Immature natural killer cell (primary cell): ENCODE results near the gene SPTBN5. TPM values are rescaled to one million over a fixed set of nuclear protein-coding genes. Genes with fewer than 3 reads are reported as not detected.
"Not testable (repeated sequence)": the region's sequence is repeated elsewhere in the genome, so short reads cannot be mapped to it uniquely, and the experiment has no call there.

Experiments used
- DNase-seq, 3 donors: peaks; one replicate each; pipeline ENCODE4 v3.0.0; 2022; ENCODE audit warnings: mixed read lengths in 1 of 3
- H3K27ac Mint-ChIP-seq, 6 donors: one replicate each; pipeline ENCODE4 v1.8.0; 2020; ENCODE audit warnings: mixed read lengths in 6 of 6, mild to moderate bottlenecking in 5 of 6, inconsistent platforms in 4 of 6, moderate library complexity in 3 of 6
- H3K27me3 Mint-ChIP-seq, 3 donors: one replicate each; pipeline ENCODE4 v1.8.0; 2020 to 2021; ENCODE audit warnings: low read depth in 3 of 3, mild to moderate bottlenecking in 3 of 3, mixed read lengths in 3 of 3, moderate library complexity in 3 of 3, inconsistent platforms in 1 of 3
- H3K36me3 Mint-ChIP-seq, 3 donors: one replicate each; pipeline ENCODE4 v1.8.0; 2020; ENCODE audit warnings: mixed read lengths in 3 of 3, inconsistent platforms in 2 of 3, mild to moderate bottlenecking in 2 of 3
- H3K4me1 Mint-ChIP-seq, 2 donors: one replicate each; pipeline ENCODE4 v1.8.0; 2020; ENCODE audit warnings: inconsistent platforms in 2 of 2, mild to moderate bottlenecking in 2 of 2, mixed read lengths in 2 of 2, moderate library complexity in 1 of 2
- H3K4me3 Mint-ChIP-seq, 5 donors: one replicate each; pipeline ENCODE4 v1.8.0; 2020; ENCODE audit warnings: mild to moderate bottlenecking in 5 of 5, mixed read lengths in 5 of 5, inconsistent platforms in 3 of 5, moderate library complexity in 3 of 5
- H3K9me3 Mint-ChIP-seq, 6 donors: one replicate each; pipeline ENCODE4 v1.8.0; 2020; ENCODE audit warnings: mild to moderate bottlenecking in 6 of 6, mixed read lengths in 6 of 6, inconsistent platforms in 4 of 6, moderate library complexity in 3 of 6
- polyA plus RNA-seq, 3 donors: library from polyadenylated mRNA; unstranded; fragments of 300-500 nt; fragmentation: Illumina TruSeq; gene quantifications; one replicate each; pipeline ENCODE4 v1.2.3, GENCODE V29; 2021

Gene SPTBN5
- polyA plus RNA-seq, 3 donors from 2014 or later = 0.06 TPM; not detected in 2

DNA sequence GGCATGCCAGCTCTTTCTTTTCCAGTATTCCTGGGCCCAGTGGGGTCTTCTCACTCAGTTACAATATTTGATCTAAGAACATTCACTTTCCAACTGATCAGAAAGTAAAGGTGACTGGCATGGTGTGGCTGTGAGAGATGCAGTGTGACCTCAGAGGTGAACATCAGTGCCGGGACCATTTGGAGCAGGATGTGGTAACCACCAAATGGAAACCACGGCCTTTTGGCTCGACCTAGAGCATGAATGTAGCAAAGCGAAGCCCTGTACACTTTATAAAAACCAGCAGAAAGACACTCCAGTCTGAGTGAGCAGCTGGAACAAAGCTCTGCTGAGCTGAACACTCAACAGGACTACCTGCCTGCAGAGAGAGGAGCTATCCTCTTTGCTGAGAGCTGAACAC is 62.6 kb downstream of the SPTBN5 start:
- peak; percentile 35 to 45 (median 41) for DNase-seq
- H3K27ac Mint-ChIP-seq = peak overlapping the region in 3 of 6 donors; percentile 41 to 50 (median 43)
- not testable (repeated sequence) for H3K9me3 Mint-ChIP-seq, H3K36me3 Mint-ChIP-seq
- H3K4me3 Mint-ChIP-seq = peak overlapping the region; percentile 15 to 68 (median 35)
- H3K4me1 Mint-ChIP-seq = peaks cover 41 to 48% of the 10 kb centered on the region in 2 donors
- H3K27me3 Mint-ChIP-seq = peaks cover 2 to 14% (median 4%) of the 10 kb centered on the region in 3 donors

DNA sequence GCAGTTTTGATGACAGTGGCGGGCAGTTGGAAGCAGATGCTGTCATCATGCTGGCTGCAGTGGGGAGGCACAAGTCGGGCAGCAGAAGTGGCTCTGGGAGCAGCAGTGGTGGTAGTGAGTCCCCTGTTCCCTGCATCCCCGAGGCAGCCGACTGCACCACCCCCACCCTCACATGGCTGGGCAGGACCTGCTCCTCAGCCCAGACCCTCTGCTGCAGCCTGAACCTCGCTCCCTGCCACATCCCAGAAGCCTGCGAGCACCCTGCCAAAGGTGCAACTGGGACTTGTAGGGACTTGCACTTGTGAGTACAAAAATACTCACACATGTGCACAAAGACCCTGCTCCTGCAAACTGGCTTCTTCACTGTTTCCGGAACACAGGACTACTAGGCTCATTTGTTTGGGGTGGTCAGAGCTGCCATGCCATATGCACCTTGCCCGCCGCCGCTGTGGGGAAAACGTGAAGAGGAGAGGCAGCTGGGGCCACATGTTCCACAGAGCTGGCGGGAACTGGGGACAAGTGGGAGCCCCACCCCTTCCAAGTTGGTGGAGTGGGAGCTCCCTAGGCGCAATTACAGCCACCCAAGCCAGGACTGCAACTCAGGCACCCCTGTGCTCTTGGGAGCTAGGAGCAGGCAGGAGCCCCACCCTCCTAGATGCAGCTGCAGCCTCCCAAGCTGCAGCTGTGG is 63.8 kb downstream of the SPTBN5 start:
- H3K27ac Mint-ChIP-seq = no peak overlapping the region

DNA sequence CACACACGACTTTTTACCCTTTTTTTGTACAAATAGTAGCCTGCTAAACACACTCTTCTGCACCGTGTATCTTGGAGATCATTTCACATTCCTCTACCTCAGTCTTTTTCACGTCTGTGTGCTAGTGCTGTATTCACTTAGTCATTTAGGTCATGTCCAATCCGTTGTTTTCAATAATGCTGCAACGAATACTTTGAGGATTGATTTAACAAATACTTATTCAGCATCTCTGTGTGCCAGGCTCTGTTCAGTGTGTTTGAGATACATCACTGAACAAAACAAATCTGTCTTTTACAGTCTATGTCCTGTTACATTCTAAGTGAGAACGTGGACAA is 65.1 kb downstream of the SPTBN5 start:
- H3K27ac Mint-ChIP-seq = peak overlapping the region; percentile 73 to 93 (median 90)
- peaks cover 38 to 46% of the 10 kb centered on the region in 2 donors for H3K4me1 Mint-ChIP-seq
- peaks cover 0 to 14% (median 4%) of the 10 kb centered on the region in 3 donors for H3K27me3 Mint-ChIP-seq
- no peak for DNase-seq
- H3K4me3 Mint-ChIP-seq = peak overlapping the region; percentile 84 to 96 (median 90)
- peaks cover 0 to 4% (median 3%) of the 10 kb centered on the region in 3 donors for H3K36me3 Mint-ChIP-seq
- H3K9me3 Mint-ChIP-seq = no peaks in the 10 kb centered on the region

More for the DNA sequence above, 63.8 kb downstream of the SPTBN5 start:
- H3K4me1 Mint-ChIP-seq = peaks cover 41 to 48% of the 10 kb centered on the region in 2 donors
- no peak overlapping the region for H3K4me3 Mint-ChIP-seq
- no peak for DNase-seq
- peaks cover 2 to 14% (median 4%) of the 10 kb centered on the region in 3 donors for H3K27me3 Mint-ChIP-seq
- H3K36me3 Mint-ChIP-seq = peaks cover 0 to 4% (median 3%) of the 10 kb centered on the region in 3 donors
- H3K9me3 Mint-ChIP-seq = no peaks in the 10 kb centered on the region

DNA sequence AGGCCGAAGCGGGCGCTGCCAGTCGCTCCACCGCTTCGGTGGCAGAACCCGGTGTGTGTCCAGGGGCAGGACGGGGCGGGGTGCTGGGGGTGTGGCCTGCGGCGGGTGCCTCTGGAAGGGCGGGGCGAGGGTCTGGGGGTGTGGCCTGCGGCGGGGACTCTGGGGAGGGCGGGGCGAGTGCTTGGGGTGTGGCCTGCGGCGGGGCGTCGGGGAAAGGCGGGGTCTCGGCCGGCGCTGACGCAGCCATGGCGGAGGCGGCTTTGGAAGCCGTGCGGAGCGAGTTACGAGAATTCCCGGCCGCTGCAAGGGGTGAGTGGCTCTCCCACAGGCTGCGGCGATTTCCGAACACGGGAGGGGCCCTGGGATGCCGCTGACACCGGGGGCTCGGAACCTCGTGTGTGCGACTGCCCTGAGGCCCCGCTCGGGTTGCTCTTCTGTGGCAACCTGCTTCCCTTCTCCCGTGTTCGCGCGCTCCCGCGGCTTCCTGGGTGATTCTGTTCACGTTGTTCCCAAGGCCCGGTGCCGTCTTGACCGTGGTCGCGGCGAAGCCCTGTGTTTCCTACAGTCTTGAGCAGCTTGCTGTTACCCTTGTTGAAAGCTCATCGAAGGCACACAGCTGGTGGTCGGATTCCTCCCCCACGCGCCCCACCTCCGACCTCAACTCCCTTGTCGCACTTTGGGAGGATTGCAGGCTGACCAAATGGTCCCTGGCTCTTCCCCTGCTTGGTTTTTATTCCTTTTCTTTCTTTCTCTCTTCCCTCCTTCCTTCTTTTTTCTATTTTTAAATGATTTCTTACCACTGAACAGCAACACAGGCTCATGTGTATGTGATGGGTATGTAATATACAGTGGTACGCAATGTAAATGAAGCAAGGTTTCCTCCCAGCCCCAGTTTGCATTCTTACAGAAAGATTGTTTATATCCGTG is 65.7 kb downstream of the SPTBN5 start, which contains the start of gene JMJD7:
Gene JMJD7, plus strand, starts transcription at position 213 of the 927 bp plus-strand sequence. Its CDS starts 33 bp downstream, at position 246.
- H3K36me3 Mint-ChIP-seq = peaks cover 0 to 3% (median 0%) of the 10 kb centered on the region in 3 donors
- peak within 1 kb of the TSS; percentile 84 to 96 (median 90) for H3K4me3 Mint-ChIP-seq
- peak within 1 kb of the TSS; percentile 73 to 93 (median 90) for H3K27ac Mint-ChIP-seq
- peaks cover 0 to 14% (median 4%) of the 10 kb centered on the region in 3 donors for H3K27me3 Mint-ChIP-seq
- H3K9me3 Mint-ChIP-seq = no peaks in the 10 kb centered on the region
- DNase-seq = peak; percentile 89 to 91 (median 90)
- H3K4me1 Mint-ChIP-seq = peaks cover 38 to 40% of the 10 kb centered on the region in 2 donors

DNA sequence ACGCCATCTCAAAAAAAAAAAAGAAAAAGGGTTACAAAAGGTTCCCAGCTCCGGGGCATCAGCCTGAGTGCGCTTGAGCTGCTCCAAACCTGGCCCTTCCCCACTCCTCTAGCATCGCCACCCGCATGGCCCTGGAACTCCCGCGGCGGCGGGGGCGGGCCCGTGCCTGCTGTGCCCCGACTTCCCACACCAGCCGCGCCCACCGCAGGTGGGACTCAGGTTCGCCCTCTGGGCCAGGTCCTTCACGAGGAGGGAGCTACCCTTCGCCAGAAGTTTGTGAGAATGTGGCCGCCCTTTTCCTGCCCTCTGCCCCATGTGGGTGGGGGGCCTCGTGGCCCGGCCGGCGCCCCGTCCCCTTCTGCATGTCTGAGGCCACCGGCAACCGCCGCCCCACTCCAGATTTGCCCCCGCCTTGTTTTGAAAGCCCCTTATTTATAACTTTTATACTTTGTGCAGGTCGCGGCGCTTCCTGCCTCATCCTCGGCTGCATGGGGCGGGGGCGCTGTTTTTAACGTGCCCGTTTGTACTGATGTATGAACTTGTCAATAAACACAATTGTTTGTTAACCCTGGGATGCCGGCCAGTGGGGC is 66.5 kb downstream of the SPTBN5 start:
- Mint-ChIP-seq H3K4me1 (peaks cover 30 to 33% of the 10 kb centered on the region in 2 donors), H3K9me3 (no peaks in the 10 kb centered on the region), H3K4me3 (peak overlapping the region; percentile 84 to 96 (median 90)), H3K27ac (peak overlapping the region; percentile 73 to 93 (median 90)), H3K27me3 (peaks cover 0 to 14% (median 5%) of the 10 kb centered on the region in 3 donors), H3K36me3 (peaks cover 0 to 3% (median 3%) of the 10 kb centered on the region in 3 donors)
- no peak for DNase-seq

DNA sequence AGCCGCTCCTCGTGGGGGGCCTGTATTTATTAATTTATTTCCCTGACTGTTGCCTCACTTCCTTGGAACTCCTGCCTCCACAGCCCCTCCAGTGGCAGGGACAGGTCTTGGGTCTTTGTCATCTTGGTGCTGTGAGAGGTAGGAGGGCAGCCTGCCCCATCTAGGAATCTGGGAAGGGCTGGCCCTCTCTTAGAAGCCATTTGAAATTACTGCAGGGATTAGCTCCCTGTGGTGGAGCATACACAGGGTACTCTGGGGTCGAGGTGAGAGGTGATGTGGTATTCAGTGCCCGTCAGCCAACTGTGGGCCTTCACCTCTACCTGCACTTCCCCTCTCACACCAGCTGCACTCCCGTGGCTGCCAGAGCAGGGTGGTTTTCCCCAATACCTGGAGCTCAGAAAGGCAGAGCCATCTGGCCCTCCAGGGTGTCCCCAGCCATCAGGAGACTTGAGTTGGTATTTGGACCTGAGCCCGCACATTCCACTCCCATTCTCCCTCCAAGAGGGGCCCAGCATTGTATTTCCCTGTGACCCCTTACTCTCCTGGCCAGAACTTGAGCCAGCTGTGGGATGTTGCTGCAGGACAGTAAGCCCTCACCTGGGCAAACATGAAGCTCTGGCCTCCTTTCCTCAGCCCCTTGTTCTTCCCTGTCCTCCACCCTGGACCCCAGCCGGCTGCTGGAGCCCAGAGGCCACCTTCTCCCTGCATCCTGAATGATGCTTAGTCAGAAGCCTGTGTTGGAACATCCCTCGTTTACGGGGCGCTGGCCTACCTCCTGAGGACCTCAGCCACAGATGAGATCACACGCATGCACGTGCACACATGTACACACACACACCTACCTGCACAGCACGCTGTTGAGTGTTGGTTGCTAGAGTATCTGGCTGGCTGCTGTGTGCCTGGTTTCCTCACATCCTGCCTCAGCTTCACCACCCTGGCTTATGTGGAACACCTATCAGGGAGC is 68.0 kb downstream of the SPTBN5 start:
- peaks cover 18 to 20% of the 10 kb centered on the region in 2 donors for H3K4me1 Mint-ChIP-seq
- H3K4me3 Mint-ChIP-seq = peak overlapping the region; percentile 52 to 90 (median 69)

DNA sequence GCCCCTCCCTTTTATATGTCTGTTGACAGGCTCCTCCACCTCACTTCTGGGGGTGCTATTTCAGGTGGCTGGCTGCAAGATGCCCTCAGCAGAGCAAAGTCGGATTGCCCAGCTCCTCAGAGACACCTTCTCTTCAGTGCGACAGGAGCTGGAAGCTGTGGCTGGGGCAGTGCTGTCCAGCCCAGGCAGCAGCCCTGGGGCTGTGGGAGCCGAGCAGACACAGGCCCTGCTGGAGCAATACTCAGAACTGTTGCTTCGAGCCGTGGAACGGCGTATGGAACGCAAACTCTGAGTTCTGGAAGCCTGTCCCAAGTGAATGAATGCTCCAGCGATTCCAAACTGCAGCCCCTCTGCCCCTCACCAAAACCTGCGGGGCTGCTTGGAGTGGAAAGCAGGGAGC is 68.7 kb downstream of the SPTBN5 start:
- peaks cover 0 to 7% (median 3%) of the 10 kb centered on the region in 3 donors for H3K36me3 Mint-ChIP-seq
- H3K27me3 Mint-ChIP-seq = peaks cover 0 to 16% (median 5%) of the 10 kb centered on the region in 3 donors
- no peaks in the 10 kb centered on the region for H3K9me3 Mint-ChIP-seq
- H3K4me1 Mint-ChIP-seq = peaks cover 16 to 20% of the 10 kb centered on the region in 2 donors
- no peak overlapping the region for H3K4me3 Mint-ChIP-seq
- DNase-seq = no peak
- no peak overlapping the region for H3K27ac Mint-ChIP-seq

More for the DNA sequence above, 68.0 kb downstream of the SPTBN5 start:
- H3K27me3 Mint-ChIP-seq = peaks cover 0 to 14% (median 5%) of the 10 kb centered on the region in 3 donors
- no peak for DNase-seq
- peaks cover 0 to 7% (median 3%) of the 10 kb centered on the region in 3 donors for H3K36me3 Mint-ChIP-seq
- H3K27ac Mint-ChIP-seq = peak overlapping the region in 3 of 6 donors; percentile 39 to 71 (median 41)
- no peaks in the 10 kb centered on the region for H3K9me3 Mint-ChIP-seq

DNA sequence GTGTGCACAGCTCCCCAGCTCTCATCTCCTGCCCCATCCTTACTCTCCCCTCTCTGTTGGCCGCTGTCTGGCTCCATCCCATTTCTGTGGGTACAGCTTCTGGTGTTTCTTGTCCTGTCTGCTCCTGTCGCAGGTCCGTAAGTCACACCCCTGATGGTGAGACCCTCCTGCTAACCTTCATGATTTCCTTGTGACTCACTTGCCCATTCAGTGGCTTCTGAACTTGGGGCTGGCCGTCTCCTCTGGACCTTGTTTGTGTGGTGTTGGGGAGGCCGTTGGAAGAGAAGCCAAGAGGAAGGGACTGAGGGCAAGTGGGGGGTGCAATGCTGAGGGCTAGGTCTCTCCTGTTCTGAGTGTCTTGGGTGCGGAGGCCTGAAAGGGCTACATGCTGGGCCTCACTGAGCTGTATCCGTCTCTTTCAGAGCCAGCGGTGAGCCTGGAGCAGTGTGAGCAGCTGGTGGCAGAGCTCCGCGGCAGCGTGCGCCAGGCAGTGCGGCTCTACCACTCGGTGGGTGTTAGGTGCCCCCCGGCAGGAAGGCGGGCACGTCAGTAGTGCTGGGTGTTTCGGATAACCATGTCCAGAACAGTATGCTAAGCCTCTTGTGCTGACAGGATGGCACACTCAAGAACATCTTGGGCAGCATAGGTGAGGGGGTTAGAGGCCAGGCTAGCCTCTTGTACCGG is 69.6 kb downstream of the SPTBN5 start:
- peaks cover 10 to 15% of the 10 kb centered on the region in 2 donors for H3K4me1 Mint-ChIP-seq
- H3K9me3 Mint-ChIP-seq = no peaks in the 10 kb centered on the region
- no peak overlapping the region for H3K27ac Mint-ChIP-seq
- H3K4me3 Mint-ChIP-seq = no peak overlapping the region
- peaks cover 0 to 14% (median 7%) of the 10 kb centered on the region in 3 donors for H3K27me3 Mint-ChIP-seq
- peaks cover 3 to 4% (median 4%) of the 10 kb centered on the region in 3 donors for H3K36me3 Mint-ChIP-seq
- DNase-seq = no peak

DNA sequence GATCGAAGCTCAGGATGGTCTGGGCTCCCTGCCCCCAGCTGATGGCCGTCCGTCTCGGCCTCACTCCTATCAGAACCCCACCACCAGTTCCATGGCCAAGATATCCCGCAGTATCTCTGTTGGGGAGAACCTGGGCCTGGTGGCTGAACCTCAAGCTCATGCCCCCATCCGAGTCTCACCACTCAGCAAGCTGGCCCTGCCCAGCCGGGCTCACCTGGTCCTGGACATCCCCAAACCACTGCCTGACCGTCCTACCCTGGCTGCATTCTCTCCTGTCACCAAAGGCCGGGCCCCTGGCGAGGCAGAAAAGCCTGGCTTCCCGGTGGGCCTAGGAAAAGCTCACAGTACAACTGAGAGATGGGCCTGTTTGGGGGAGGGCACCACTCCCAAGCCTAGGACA is 70.4 kb downstream of the SPTBN5 start:
- no peak overlapping the region for H3K4me3 Mint-ChIP-seq
- H3K9me3 Mint-ChIP-seq = no peaks in the 10 kb centered on the region
- H3K36me3 Mint-ChIP-seq = peaks cover 4 to 5% (median 4%) of the 10 kb centered on the region in 3 donors
- peaks cover 3 to 9% of the 10 kb centered on the region in 2 donors for H3K4me1 Mint-ChIP-seq
- DNase-seq = no peak
- no peak overlapping the region for H3K27ac Mint-ChIP-seq
- peaks cover 0 to 10% (median 7%) of the 10 kb centered on the region in 3 donors for H3K27me3 Mint-ChIP-seq

DNA sequence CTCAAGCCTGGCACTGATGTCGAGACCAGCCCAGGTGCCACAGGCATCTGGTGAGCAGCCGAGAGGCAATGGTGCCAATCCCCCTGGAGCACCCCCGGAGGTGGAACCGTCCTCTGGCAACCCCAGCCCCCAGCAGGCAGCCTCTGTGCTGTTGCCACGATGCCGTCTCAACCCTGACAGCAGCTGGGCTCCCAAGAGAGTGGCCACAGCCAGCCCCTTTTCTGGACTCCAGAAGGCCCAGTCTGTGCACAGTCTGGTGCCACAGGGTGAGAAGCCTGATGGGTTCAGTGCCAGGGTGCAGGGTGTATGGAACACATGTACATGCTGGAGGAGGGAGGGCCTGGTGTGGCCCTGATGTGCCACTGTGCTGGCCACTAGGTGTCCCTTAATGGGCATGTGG is 70.9 kb downstream of the SPTBN5 start:
- DNase-seq = no peak
- H3K4me3 Mint-ChIP-seq = no peak overlapping the region
- peaks cover 4 to 11% (median 4%) of the 10 kb centered on the region in 3 donors for H3K36me3 Mint-ChIP-seq
- no peak overlapping the region for H3K27ac Mint-ChIP-seq
- peaks cover 0 to 7% (median 5%) of the 10 kb centered on the region in 3 donors for H3K27me3 Mint-ChIP-seq
- peaks cover 0 to 6% of the 10 kb centered on the region in 2 donors for H3K4me1 Mint-ChIP-seq
- H3K9me3 Mint-ChIP-seq = no peaks in the 10 kb centered on the region

DNA sequence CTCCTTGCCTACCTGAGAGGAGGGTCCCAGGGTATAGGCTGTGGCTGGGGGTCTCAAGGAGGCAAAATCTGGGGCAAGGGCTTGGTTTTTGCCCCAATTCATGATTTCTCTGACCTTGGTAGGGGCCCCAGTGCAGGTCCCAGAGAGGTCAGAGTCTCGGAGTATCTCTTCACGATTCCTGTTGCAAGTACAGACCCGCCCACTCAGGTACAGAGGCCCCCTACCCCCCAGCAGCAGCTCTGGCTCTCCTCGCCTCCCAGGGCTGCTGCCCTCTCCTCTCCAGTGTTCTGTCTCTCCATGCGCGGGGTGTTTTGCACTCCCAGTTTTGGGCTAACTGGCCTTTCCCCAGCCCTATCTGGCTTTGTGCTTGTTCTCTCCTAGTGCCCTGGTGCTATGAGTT is 71.4 kb downstream of the SPTBN5 start:
- H3K27ac Mint-ChIP-seq = peak overlapping the region in 1 of 6 donors; percentile 68
- H3K4me1 Mint-ChIP-seq = peaks cover 0 to 3% of the 10 kb centered on the region in 2 donors
- DNase-seq = no peak
- no peak overlapping the region for H3K4me3 Mint-ChIP-seq
- no peaks in the 10 kb centered on the region for H3K9me3 Mint-ChIP-seq
- H3K27me3 Mint-ChIP-seq = peaks cover 0 to 3% (median 2%) of the 10 kb centered on the region in 3 donors
- H3K36me3 Mint-ChIP-seq = peaks cover 4 to 15% (median 4%) of the 10 kb centered on the region in 3 donors

DNA sequence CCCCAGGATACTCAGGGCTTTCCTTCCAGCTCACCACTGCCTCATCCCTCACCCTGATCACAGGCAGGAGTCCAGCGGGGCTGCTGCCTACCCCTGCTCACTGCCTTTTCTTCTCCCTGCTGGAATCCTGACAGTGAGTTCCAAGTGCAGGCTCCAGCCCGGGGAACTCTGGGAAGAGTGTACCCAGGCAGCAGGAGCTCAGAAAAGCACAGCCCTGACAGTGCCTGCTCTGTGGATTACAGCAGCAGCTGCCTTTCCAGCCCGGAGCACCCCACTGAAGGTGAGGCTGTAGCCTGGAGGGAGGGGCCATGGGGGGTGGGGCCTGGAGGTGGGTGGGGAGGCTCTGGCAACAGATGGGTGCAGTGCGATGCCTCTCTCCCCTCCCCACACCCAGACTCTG is 72.0 kb downstream of the SPTBN5 start:
- Mint-ChIP-seq H3K4me3 (no peak overlapping the region), H3K36me3 (peaks cover 4 to 20% (median 4%) of the 10 kb centered on the region in 3 donors), H3K9me3 (no peaks in the 10 kb centered on the region), H3K27me3 (peaks cover 0 to 3% (median 2%) of the 10 kb centered on the region in 3 donors), H3K4me1 (peaks cover 0 to 3% of the 10 kb centered on the region in 2 donors), H3K27ac (no peak overlapping the region)
- DNase-seq = no peak
